Testis (tissue), 3 donors: ENCODE data around the gene GLS. TPM values are rescaled to one million over a fixed set of nuclear protein-coding genes. Genes with fewer than 3 reads are reported as not detected.
A peak's percentile ranks its signal among the peaks of the same experiment; 100 is the strongest.

Experiments used
- DNase-seq: peaks from one replicate; pipeline ENCODE4 v3.0.0-alpha.2; 2019
- H3K27ac ChIP-seq, 2 donors: fragments of 200-600 bp; sonication (generic); one replicate each; pipeline ENCODE4 v1.5.1; 2019
- H3K27me3 ChIP-seq: fragments of 200-600 bp; sonication (generic); one replicate; pipeline ENCODE4 v1.5.1; 2019
- H3K36me3 ChIP-seq: fragments of 200-600 bp; sonication (generic); one replicate; pipeline ENCODE4 v1.5.1; 2017; ENCODE audit warnings: low read depth; ENCODE audit errors: missing control alignments
- H3K4me1 ChIP-seq: fragments of 200-600 bp; sonication (generic); one replicate; pipeline ENCODE4 v1.5.1; 2019
- H3K4me3 ChIP-seq, 2 donors: fragments of 200-600 bp; sonication (generic); one replicate each; pipeline ENCODE4 v1.5.1; 2017 to 2019
- H3K9me3 ChIP-seq: fragments of 200-600 bp; sonication (generic); one replicate; pipeline ENCODE4 v1.5.1; 2017
- POLR2A ChIP-seq: fragments of 450-650 bp; IDR thresholded peaks from one replicate; pipeline ENCODE4 v1.6.1; 2017; ENCODE audit warnings: antibody characterized with exemption, mild to moderate bottlenecking, moderate library complexity
- WGBS, 2 donors: methylation state at CpG; one replicate each; pipeline ENCODE4 v1.1.5; 2018; 5-methylcytosine and 5-hydroxymethylcytosine counted together
- intact Hi-C: fragments of 100-400 bp; cut with DNase I; formaldehyde crosslinking; loops from one replicate; pipeline ENCODE4 v1.15.1; 2023; ENCODE audit warnings: low total_unique reads
- polyA plus RNA-seq: library from polyadenylated mRNA; stranded (reverse); fragments of 350-450 nt; fragmentation: Illumina TruSeq; extraction: RNeasy Lipid Tissue Mini Kit (QIAGEN cat#74804); gene quantifications from one replicate; pipeline ENCODE4 v1.2.3, GENCODE V29; 2014; ENCODE audit warnings: low read depth, low replicate concordance; ENCODE audit not compliant: insufficient read depth
- total RNA-seq, 2 donors: library from RNA; depleted of rRNA; stranded (reverse); fragments of >200 nt; gene quantifications; one replicate each; pipeline ENCODE4 v1.2.3, GENCODE V29; 2016
- TF ChIP-seq, protein P1 (sequence below), 3 experiments: fragments of 450-650 bp in 2 of 3; fragments of 200-600 bp in 1 of 3; sonication (generic) in 1 of 3; IDR thresholded peaks; one replicate each; pipeline ENCODE4 v1.5.1; 2016 to 2019; ENCODE audit warnings: antibody characterized with exemption in 3 of 3, mild to moderate bottlenecking in 2 of 3, moderate library complexity in 1 of 3

The GLS gene
- total and polyA plus RNA-seq, 3 donors from 2014 or later: 22.8 to 130 (median 77.7) TPM

DNA sequence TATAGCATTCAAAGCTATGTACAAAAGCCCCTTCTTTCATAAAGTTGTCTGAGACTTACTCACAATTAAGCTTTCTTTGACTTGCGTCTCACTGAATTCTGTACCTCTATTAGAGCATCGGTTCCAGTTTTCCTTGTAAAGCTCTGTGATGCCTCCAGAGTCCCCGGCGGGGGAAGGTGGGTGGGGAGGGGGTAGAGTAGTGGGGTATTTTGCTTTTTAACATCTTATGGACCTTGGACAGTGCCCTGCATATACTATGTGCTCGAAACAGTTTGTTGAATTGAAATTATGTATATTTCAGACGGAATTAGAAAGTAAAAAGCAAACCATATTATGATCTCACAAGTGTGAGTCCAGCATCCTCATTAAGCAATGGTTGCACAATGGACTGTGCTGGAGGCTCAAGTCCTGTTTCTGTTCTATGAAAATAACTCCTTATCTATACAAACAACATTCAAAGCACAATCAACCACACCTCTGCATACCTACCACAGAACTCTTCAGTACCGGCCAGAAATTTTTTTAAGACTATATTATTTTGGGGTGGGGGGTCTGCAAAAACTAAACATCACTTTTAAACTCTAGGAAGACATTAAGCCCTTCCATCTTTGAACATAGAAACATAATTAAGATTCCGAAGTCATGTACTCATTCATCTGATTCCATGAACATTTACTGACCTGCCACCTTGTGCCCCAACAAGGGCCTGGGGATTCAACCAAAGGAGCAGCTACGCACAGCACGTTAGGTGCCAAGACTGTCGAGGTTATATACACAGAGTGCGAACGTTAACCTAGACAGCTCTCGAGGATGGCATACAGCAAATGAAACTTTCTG is 132.4 kb downstream of the GLS start:
- Histone ChIP-seq H3K4me1 (peaks cover 13% of the 10 kb centered on the region), H3K27ac (peak overlapping the region; percentile 51 to 93), H3K4me3 (peak overlapping the region; percentile 84 to 90), H3K36me3 (no peaks in the 10 kb centered on the region), H3K27me3 (no peaks in the 10 kb centered on the region), H3K9me3 (no peaks in the 10 kb centered on the region)
- intact Hi-C loops: no loop called here
- WGBS, 2 donors: 25 to 30% methylated on average over 14 of the region's 14 CpGs
- DNase-seq: no peak
- TF ChIP-seq, protein P1, sequence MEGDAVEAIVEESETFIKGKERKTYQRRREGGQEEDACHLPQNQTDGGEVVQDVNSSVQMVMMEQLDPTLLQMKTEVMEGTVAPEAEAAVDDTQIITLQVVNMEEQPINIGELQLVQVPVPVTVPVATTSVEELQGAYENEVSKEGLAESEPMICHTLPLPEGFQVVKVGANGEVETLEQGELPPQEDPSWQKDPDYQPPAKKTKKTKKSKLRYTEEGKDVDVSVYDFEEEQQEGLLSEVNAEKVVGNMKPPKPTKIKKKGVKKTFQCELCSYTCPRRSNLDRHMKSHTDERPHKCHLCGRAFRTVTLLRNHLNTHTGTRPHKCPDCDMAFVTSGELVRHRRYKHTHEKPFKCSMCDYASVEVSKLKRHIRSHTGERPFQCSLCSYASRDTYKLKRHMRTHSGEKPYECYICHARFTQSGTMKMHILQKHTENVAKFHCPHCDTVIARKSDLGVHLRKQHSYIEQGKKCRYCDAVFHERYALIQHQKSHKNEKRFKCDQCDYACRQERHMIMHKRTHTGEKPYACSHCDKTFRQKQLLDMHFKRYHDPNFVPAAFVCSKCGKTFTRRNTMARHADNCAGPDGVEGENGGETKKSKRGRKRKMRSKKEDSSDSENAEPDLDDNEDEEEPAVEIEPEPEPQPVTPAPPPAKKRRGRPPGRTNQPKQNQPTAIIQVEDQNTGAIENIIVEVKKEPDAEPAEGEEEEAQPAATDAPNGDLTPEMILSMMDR (IDR thresholded peaks at IDR 0.05): no peak
- no peak for TF ChIP-seq POLR2A

DNA sequence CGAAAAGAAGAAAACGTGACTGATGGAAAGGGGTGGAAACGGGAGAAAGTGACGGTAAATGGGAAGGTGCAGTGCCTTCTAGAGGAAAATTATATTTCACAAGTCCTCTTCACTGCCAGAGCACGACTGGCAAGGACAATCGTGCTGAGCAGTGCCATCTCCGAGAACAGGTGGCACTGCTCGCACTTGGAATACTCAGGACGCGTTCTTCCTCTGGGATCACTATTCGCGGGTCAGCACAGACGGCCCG is 133.0 kb downstream of the GLS start:
- H3K4me3 ChIP-seq: peak overlapping the region; percentile 84 to 90
- H3K4me1 ChIP-seq: peaks cover 13% of the 10 kb centered on the region
- TF ChIP-seq, protein P1 (IDR thresholded peaks at IDR 0.05): no peak
- TF ChIP-seq POLR2A: no peak
- intact Hi-C loops: no loop called here
- H3K36me3 ChIP-seq: no peaks in the 10 kb centered on the region
- WGBS, 2 donors: 0 to 1% methylated on average over 14 of the region's 14 CpGs
- H3K9me3 ChIP-seq: no peaks in the 10 kb centered on the region
- no peaks in the 10 kb centered on the region for H3K27me3 ChIP-seq
- peak overlapping the region; percentile 51 to 93 for H3K27ac ChIP-seq
- no peak for DNase-seq

DNA sequence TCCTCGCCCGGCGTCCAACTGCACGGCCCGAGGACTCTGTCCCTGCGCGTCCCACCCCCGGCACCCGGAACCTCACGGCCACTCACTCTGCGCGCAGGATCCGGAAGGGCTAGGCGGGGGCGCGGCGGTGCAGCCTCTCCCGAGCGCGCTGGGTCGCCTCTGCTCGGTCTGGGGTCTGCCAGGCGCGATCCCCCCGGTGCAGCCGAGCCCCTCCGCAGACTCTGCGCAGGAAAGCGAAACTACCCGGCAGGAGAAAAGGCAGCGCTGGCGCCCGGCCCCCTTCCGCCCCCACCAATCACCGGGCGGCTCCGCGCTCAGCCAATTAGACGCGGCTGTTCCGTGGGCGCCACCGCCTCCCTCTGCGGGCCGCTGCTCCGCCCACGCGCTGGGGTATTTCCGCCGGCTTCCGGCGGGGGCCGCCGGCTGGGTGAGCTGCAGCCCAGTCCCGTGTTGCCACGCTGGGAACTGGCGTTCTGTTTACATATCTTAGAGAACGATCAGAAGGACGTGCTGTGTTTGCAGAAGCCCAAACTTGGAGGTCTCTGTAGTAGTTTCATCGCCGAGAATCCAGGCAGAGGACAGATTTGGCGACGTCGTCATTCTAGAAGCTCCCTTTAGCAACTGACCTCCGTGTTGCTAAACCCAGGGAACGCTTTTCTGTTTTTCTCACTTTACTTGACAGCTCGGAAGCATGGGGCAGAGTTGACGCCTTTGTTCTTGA is 133.5 kb downstream of the GLS start, which contains the start of gene STAT1:
TSS of gene STAT1 (minus strand) at position 240 of the 721 bp plus-strand sequence. CDS start 4,168 bp downstream, outside the sequence.
- peak within 1 kb of the TSS; percentile 51 to 93 for H3K27ac ChIP-seq
- peak within 1 kb of the TSS; percentile 84 to 90 for H3K4me3 ChIP-seq
- 0 to 1% methylated on average over 17 to 65 of the region's 68 CpGs for WGBS, 2 donors
- peaks cover 13% of the 10 kb centered on the region for H3K4me1 ChIP-seq
- no peaks in the 10 kb centered on the region for H3K36me3 ChIP-seq
- H3K9me3 ChIP-seq: no peaks in the 10 kb centered on the region
- H3K27me3 ChIP-seq: no peaks in the 10 kb centered on the region
- peak; percentile 47 for TF ChIP-seq POLR2A
- TF ChIP-seq, protein P1 (IDR thresholded peaks at IDR 0.05): peak in 1 of 3 experiments; percentile 29
- intact Hi-C loops: no loop called here
- peak; percentile 94 for DNase-seq

DNA sequence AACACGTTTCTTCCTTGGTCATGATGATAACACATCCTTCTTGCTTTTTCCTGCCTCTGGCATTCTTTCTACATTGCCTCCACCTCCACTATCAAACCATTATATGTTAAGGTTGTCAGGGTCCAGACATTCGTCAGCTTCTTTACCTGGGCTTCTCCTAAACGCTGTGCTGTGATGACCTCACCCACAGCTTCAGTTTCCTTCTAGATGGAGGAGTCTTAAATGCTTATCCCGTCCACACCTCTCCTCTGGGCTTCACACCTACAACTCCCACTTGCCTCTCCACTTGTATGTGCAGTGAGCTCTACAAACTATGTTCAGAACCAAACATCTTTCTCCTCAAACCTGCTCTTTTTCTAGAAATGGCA is 134.0 kb downstream of the GLS start:
- DNase-seq: no peak
- intact Hi-C loops: no loop called here
- Histone ChIP-seq H3K27me3 (no peaks in the 10 kb centered on the region), H3K36me3 (no peaks in the 10 kb centered on the region), H3K9me3 (no peaks in the 10 kb centered on the region), H3K27ac (peak overlapping the region; percentile 51 to 93), H3K4me1 (peaks cover 13% of the 10 kb centered on the region), H3K4me3 (peak overlapping the region; percentile 84 to 90)
- WGBS, 2 donors: 35 to 41% methylated on average over 4 of the region's 4 CpGs
- TF ChIP-seq, protein P1 (IDR thresholded peaks at IDR 0.05): no peak
- no peak for TF ChIP-seq POLR2A

Other genes with a start within 250 kb of the GLS start
- gene NAB1, start 231.7 kb upstream of the GLS start, total RNA-seq: 10 to 100 TPM; 61.4 to 81.0 TPM
- 33.8 TPM for gene NAB1, start 231.7 kb upstream of the GLS start, polyA plus RNA-seq
- 10 to 100 TPM; 52.7 to 60.5 TPM for gene STAT1, start 133.3 kb downstream of the GLS start, total RNA-seq
- 87.1 TPM for gene STAT1, start 133.3 kb downstream of the GLS start, polyA plus RNA-seq